HG03460 (cell line): Measurements from ENCODE around the gene PKHD1.

ENCODE experiments used
- ATAC-seq: cut with Tn5 transposase; IDR thresholded peaks from one replicate; pipeline ENCODE4 v1.9.1; 2021; ENCODE audit not compliant: unreplicated experiment

PKHD1 gene

GRCh38 chr6:51644426-51644825 is 443.0 kb downstream of the PKHD1 start:
- no peak for ATAC-seq

- ATAC-seq, result no peak
Measured at GRCh38 chr6:51640021-51640420, 447.4 kb downstream of the PKHD1 start.

- ATAC-seq, result no peak
Measured at GRCh38 chr6:51633424-51633823, 454.0 kb downstream of the PKHD1 start.

GRCh38 chr6:51630011-51630410 is 457.4 kb downstream of the PKHD1 start:
- ATAC-seq, result no peak

- ATAC-seq, result no peak
Measured at GRCh38 chr6:51626391-51626790, 461.0 kb downstream of the PKHD1 start.

GRCh38 chr6:51625566-51625965 is 461.8 kb downstream of the PKHD1 start:
- no peak for ATAC-seq

GRCh38 chr6:51620971-51621370 is 466.4 kb downstream of the PKHD1 start:
- ATAC-seq, result no peak

GRCh38 chr6:51619042-51619799 is 468.2 kb downstream of the PKHD1 start:
- ATAC-seq, result no peak

- no peak for ATAC-seq
Measured at GRCh38 chr6:51618563-51618962, 468.9 kb downstream of the PKHD1 start.

- ATAC-seq, result no peak
Measured at GRCh38 chr6:51617751-51618150, 469.7 kb downstream of the PKHD1 start.

GRCh38 chr6:51616243-51616642 is 471.2 kb downstream of the PKHD1 start:
- no peak for ATAC-seq

GRCh38 chr6:51614725-51615124 is 472.7 kb downstream of the PKHD1 start:
- ATAC-seq, result no peak

- no peak for ATAC-seq
Measured at GRCh38 chr6:51613558-51613957, 473.9 kb downstream of the PKHD1 start.

- ATAC-seq, result no peak
Measured at GRCh38 chr6:51608932-51609331, 478.5 kb downstream of the PKHD1 start.

GRCh38 chr6:51608383-51608782 is 479.0 kb downstream of the PKHD1 start:
- ATAC-seq, result no peak

GRCh38 chr6:51600514-51600913 is 486.9 kb downstream of the PKHD1 start:
- ATAC-seq, result no peak

GRCh38 chr6:51598171-51598570 is 489.2 kb downstream of the PKHD1 start:
- ATAC-seq, result no peak

GRCh38 chr6:51594981-51595380 is 492.4 kb downstream of the PKHD1 start:
- ATAC-seq, result no peak

- ATAC-seq, result no peak
Measured at GRCh38 chr6:51585264-51585663, 502.1 kb downstream of the PKHD1 start.

- no peak for ATAC-seq
Measured at GRCh38 chr6:51584163-51584562, 503.2 kb downstream of the PKHD1 start.

- no peak for ATAC-seq
Measured at GRCh38 chr6:51578994-51579393, 508.4 kb downstream of the PKHD1 start.

GRCh38 chr6:51578362-51578761 is 509.1 kb downstream of the PKHD1 start:
- no peak for ATAC-seq

GRCh38 chr6:51574040-51574439 is 513.4 kb downstream of the PKHD1 start:
- ATAC-seq, result no peak
